NCI-H2029 treated with DMSO at 0.1 percent for 48 hours (cell line): Measurements from ENCODE around the gene FAT1.

Experiments
- DNase-seq: peaks from one replicate; lab custom pipeline; 2025; lab: John Stamatoyannopoulos, UW

FAT1 gene

DNA sequence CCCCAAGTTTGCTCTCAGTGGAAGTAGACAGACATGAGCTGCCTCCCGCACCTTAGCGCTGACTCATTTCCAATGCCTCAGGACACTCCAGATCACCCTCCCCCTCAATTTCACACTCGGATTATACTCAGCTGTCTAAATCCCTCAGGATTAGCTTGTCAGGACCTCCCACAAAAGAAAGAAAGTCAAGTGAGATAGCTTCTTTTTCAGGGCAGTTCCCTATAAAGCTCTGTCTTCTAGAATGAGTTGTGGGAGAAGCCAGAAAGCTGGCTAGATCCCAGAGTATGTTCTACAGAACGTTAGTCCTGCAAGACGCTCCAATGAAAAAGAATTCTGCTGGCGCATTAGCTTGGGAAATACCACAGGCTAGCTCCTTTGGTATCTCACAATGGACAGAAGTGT is 117.1 kb downstream of the FAT1 start:
- no peak for DNase-seq

DNA sequence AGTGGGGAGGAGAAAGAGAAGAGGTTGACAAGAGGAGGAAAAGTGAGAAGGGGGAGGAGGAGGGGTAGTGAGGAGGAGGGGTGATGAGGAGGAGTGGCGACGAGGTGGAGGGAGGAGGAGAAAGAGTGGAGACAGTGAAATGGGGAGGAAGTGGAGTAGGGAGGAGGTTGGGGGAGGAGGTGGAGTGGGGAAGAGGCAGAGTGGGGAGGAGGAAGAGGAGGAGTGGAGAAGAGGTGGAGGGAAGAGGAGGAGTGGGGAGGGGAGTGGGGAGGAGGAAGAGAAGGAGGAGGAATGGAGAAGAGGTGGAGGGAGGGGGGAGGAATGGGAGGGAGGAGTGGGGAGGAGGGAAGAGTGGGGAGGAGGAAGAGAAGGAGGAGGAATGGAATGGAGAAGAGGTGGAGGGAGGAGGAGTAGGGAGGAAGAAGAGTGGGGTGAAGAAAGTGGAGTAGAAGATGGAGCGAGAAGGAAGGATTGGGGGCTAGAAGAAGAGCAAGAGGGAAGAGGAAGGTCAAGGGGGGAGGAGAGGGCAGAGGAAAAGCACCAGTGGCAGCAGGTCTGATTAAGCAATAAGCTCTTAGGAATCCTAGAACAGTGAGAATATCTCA is 118.3 kb downstream of the FAT1 start:
- DNase-seq: no peak

DNA sequence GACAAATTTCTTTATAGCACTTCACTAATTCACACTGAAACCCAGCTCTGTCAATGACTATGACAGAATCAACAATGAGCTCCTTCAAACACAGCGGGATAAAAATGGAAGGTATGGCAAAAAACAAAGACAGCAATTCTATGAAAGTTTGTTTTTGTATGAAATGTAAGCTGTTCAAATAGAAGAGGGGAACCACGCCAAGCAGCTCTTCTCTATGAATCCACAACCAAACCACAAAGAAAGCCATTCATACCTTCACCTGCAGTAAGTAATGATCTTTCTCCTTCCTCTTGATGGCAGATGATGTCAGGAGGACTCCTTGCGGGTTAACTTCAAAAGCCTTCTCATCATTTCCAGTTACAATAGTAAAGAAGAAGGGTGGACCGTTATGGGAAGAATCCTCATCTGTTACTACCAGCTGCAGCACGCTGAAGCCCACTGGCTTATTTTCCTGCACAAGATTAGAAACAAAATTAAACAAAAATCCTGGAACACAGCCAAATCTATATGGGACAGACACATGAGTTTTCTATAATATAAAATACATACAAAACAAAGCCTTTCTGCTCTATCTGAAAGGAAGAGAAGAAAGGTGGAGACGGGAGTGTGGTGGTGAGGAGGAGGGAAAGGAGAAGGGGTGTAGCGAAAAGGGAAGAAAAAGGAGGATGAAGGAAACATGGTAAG is 119.4 kb downstream of the FAT1 start:
- DNase-seq: peak; percentile 42

DNA sequence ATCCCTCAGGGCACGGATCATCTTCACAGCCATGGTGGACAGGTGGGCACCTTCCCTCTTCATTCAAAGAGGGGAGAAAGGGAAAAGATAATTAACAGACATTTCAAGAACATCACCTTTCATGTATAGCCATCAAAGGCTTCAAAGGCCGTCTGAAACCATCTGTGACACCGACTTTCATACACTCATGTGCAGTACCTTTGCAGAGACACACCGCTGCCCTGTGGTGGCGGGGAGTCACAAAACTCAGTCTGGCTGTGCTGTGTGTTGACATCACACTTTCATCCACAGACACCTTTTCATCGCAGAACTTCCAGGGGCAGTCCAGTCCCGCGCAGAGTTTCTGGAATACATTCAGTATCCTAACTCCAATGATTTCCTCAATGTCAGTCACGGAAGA is 120.7 kb downstream of the FAT1 start:
- DNase-seq: no peak

DNA sequence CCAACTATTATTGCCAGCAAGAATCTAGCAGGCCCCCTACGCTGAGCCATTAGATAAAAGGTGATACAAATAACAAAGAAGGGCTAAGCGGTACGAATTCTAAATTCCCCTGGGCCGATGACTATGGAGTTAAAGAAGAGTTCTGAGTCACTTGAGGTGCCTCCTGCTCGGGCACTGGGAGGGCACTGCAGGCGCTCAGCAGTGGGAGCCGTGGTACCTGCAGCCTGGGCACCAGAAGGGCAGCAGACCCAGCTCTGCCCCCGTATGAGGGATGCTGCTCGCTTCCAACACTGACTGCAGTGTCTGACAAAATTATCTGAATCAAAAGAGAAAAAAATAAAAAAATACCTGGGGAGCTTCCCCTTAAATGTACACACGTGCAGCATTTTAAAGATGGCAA is 124.2 kb downstream of the FAT1 start:
- no peak for DNase-seq

DNA sequence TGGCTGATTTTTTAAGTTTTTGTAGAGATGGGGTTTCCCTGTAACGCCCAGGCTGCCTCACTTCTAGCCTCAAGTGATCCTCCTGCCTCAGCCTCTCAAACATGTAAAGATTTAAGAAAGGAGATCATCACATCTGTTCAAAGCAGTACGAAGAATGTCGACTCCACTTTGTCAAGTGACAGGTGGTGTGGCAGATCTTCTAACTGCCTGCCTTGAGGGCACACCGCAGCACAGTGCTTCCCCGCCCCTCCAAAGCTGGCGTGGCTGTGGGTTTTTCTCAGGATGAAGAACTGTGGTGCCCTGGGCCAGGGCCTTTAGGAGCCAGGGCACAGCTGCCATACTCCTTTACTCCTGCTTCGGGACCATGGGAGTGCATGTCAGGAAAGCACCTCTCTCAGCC is 125.0 kb downstream of the FAT1 start:
- DNase-seq: no peak

DNA sequence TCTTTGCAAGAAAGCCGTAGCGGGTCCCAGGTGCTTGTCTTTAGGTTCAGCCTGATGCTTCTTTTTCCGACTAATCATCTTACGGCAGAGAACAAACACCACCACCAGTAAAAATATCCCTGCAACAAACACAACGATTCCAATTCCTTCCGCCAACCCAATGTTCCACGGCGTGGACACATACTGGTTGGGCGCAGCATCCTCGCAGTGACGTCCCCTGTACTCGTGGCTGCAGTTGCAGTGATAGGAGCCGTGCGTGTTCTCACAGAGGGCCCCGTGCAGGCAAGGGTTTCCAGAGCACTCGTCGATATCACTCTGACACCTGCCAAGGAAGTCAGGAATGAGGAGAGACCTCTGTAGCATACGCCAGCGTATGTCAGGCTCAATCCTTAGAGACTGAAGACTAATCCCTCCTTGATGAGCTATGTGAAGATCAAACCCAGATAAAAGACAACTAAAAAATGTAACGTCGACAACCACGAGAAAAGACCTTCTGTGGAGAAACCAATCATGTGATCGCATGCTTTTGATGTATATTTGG is 126.7 kb downstream of the FAT1 start:
- DNase-seq: no peak

DNA sequence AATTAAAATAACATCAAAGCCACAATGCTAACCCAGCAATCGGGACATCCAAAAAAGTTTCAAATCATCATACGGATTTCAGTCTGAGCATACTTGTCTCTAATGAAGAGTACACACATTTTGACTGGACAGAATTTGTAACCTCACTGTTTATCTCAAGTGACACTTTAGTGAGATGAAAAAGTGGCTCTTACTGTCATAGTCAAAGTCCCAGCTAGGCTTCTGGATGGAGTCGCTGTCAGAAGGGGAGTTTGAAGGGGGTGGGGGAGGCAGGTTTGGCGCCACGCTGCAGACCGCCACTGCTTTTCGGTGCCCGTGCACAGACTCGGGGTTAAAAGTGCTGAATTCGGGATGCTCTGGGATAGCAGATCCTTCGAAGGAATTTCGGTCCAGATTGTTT is 127.3 kb downstream of the FAT1 start:
- no peak for DNase-seq

DNA sequence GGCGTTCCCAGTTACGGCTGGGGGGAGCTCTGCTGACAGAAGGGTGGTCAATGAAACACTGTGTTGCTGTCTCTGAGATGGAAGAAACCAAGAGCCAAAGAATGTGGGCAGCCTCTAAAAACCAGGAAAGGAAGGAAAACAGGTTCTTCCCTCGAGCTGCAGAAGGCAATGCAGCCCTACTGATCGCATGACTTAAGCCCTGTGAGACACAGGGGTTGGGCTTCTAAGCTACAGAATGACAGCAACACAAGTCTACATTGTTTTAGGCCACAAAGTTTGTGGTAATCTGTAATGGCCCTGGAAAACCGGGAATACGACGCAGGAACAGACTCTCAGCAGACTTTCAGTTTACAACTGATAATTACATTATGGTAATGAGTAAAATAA is 130.1 kb downstream of the FAT1 start:
- DNase-seq: no peak

DNA sequence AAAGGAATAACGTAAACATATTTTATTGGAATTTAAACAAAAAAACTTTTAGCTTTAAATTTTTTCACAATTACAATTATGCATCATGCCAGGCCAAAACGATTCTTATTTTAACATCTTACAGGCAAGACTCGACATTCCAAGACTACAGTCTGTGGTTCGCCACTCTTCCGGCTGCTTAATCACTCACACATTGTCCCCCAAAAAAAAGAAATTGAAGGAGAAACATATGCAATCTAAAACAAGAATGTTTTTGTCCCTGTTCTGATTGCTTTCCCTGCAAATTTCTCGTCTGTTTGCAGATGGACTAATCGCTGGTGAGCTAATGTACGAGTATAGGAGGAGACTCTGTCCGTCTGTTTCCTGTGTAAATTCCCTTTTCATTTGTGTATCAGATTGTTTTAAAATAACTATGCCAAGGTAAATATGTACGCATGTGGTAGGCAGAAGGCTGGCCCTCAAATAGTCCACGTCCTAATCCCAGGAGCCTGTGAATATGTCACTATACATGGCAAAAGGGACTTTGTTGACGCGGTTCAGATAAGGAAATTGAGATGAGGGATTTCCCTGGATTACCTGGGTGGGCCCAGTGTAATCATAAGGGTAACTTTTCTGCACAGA is 130.6 kb downstream of the FAT1 start:
- no peak for DNase-seq

DNA sequence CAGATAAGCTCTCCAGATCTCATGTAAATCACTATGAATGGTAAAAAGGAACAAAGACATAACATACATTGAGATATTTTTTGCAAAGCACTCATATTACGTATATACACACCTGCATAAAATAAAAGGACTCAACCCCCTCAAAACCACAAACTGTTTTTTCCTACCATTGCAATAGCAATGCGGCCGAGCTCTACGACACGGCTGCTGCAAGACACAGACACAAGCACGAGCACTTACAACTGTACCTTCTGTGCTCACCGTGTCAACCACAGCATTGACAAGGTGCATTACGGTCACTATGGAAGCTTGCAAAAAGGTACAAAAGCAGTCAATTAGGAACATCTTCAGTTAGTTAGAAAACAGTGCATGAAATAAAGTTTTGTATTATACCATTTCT is 131.2 kb downstream of the FAT1 start:
- no peak for DNase-seq

DNA sequence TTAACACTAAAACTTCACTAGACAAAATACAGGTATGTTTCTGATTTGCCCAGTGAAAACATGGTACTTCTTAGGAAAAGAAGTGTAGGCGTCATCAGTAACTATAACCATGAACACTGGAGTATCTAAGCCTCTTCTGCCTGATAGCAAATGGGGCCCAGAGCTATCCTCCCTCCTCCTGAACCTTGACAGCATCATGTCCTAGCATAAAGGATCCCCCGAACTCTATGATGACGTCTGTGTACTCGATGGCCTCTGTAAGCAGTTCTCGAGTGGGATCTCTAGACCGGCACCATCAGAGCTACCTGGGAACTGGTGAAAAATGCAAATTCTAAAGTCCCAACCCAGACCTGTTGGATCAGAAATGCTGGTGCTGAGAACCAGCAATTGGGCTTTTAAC is 132.0 kb downstream of the FAT1 start:
- DNase-seq: no peak

DNA sequence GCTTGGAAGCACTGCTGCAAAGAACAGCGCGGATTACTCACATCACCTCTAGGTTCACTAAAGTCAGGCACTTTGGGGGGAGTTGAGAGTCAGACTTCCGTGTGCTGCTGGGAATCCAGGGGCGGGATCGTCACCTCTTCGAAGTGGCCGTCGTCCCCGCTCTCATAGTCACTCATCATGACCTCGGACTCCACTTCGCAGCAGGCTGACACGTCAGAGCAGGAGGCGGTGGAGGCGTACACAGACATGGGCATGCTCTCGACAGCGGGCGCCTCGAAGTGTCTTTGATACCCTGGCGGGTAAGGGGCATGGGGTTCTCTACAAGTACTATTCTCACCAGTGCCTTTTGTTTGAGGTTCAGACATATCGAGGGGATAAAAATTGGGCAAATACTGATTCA is 135.2 kb downstream of the FAT1 start:
- DNase-seq: no peak

DNA sequence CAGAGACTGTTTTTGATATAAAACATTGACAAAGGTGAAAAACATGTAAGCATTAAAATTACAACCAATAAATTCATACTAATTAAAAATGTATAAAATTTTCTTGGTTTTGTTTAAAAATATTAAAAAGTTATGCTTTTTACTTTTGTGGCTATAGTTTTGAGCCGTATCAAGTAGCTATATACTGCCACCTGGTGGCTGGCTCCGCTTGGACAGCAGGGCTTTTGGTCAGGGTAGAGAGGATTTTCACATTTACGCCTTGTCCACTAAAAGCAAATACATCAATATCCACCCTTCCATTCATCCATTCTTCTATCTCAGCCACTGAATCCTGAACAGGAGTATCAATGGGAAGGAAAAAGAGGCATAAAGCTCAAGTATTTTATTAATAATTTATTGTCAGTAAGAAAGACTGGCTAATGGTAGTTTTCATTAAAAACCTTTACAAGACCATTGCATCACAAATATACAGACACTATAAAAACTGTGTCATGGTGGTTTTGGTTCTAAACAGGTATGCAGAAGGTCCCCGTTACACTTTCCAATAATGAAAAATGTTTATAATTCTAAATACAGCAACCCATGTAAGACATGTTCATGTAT is 136.1 kb downstream of the FAT1 start:
- no peak for DNase-seq

DNA sequence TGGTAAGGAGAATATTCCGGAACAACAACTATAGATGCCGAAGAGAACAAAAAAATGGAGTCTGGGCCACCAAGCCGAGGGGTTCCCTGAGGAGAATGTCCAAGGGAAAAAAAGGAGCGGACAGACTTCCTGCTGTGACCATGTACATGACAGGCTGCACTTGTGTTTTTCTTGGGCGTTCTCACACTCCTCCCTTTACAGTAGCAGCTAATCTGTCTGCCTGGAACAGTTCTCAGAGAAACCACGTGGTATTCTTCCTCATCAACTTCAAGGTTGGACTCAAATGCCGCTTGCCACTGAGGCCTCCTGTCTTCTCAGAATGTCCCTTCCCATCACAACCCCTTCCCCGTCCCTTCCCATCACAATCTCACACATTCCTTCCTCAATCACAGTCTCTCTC is 137.5 kb downstream of the FAT1 start:
- no peak for DNase-seq

DNA sequence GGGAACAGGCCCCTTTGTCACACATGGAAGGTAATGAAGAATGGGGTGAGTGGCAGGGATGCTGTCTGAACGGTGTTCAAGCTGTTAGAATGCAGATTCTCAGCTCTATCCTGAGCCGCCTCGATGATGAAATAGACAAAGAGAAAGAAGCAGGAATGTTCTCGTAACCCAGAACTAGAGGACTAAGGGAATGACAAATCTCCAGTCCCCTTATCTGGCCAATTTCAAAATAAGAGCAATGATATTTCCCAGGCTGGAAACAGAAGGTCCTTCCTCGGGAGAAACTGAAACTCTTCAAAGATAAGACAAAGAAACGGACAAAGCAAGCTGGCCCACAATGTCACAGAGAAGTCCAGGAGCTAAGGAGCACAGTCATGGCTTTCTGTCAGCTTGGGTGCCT is 138.7 kb downstream of the FAT1 start:
- no peak for DNase-seq

DNA sequence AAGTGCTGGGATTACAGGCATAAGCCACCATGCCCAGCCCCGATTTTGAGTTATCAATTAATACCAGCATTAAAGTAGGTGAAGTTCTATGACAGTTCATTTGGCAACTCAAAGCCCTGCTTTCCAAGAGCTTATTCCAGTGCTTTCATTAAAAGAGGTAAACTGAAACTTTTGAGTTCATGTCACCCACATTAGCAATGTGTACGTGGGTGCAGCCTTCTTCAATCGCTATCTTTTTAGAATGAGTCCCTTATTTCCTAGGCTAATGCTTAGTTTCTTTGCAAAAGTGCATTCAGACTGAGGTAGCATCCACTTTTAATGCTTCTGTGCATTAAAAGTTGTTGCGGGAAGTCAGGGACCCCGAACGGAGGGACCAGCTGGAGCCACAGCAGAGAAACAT is 142.2 kb downstream of the FAT1 start:
- DNase-seq: no peak

DNA sequence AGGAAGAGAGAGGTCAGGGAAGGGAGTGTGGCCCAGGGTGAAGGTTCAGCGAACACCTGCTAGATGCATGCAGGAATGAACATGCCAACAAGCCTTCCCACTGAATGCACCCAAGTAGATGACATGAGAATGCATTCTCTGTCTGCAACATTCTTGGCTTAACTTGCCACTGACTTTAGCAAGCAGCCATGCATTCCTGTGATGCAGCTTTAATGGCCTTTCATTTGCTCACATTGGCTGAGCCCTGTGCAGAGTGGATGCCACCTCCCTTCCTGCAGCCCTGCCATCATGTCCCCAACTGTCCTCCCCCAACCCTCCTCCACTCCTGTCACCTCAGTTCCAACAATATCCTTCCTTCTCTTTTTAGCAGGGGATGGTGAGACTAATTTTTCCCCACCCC is 143.0 kb downstream of the FAT1 start:
- DNase-seq: no peak

DNA sequence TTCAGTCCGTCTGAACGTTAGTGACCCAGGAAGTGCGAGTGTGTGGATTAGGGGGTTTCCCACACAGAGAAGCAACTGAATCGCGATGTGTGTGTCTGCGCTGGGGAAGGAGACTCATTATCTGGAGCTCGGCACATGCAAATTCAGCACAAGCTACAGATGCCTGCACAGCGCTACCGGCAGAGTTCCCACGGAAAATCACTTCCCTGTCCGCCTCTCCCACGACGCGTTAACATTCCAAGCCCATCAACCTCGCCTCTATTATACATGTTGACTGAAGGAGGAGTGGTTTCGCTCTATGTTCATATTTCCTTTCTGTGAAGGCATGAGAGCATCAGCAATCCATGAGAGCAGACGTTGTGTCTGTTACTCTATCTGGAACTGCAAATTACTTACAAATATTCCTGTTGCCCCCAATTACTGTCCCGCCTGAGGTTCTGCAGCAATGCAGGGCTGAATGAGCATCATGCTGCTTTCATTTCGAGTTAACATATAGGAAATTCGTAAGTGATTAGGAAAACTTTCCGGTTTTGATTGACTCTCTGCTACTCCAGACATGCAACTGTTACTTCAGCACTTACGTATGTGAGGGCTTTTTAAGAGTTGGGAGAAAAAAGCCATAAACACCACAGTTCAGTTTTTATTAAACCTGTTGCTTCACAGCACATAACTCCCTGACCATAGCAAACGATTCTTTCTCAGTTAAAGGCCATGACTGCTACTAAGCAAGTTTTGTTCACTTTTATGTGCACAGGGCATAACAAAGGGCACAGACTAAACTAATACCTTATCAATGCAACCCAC is 153.3 kb downstream of the FAT1 start:
- no peak for DNase-seq

DNA sequence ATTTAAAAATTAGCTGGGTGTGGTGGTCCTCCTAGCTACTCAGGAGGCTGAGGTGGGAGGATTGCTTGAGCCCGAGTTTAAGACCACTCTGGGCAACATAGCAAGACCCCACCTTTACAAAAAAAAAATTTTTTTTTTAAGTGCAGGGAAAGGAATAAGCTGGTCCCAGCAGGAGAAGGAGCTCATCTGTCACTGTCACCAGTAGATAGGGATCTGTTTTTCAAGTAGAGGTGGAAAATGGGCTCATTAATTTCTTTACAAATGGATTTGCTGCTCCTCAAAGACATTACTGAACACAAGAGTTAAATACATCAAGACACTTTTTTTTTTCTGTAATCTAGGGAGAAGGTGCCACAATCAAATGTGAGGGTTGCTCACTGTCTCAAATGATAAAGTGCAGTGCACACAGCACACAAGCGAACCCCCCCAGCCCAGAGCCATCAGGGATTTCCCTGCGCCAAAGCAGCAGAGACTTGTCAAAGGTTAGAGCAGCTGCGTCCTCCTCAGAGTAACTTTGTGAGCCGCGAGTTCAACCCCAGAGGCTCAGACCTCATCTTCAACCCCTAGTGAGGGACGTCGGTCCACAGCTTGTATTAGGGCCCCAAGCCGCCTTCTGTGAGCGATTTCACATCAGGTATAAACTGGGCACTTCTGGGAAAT is 154.0 kb downstream of the FAT1 start:
- DNase-seq: no peak

DNA sequence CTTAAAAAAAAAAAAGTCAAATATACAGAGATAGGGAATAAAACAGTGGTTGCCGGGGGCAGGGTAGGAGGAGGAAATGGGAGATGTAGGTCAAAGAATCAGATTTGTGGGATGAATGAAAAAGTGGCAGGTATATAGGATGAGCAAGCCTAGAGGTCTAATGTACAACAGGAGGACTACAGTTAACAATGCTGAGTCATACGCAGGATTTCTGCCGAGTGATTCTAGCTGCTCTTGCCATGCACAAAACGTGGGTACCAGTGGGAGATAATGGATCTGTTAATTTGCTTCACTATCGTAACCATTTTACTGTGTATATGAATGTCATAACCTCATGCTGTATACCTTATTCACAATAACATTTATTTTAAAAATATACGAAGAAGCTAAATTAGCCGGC is 157.6 kb downstream of the FAT1 start:
- DNase-seq: no peak

DNA sequence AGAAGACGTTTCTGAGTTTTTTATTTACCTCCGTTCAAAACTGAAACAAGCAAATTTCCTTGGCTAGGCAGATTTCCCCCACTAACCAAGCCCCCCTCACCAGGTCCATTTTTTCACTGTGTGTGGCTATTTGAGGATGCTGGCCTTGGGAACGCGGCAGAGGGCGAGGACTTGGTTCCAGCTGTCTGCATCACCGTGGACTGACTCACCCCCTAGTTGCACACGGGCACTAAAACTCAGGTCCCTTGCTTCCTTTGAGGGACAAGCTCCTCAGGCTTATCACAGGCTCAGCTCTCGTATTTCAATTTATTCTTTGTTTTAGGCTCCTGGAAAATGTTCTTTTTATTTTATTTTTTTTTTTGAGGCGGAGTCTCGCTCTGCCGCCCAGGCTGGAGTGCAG is 159.9 kb downstream of the FAT1 start:
- no peak for DNase-seq
